KG1 (cell line): ENCODE data around the gene TRIM46.
"Not testable (repeated sequence)": the region's sequence is repeated elsewhere in the genome, so short reads cannot be mapped to it uniquely, and the experiment has no call there.

ENCODE experiments used
- DNase-seq: peaks from one replicate; lab custom pipeline; 2025; lab: John Stamatoyannopoulos, UW

TRIM46 gene

GRCh38 chr1:155187456-155187891, 13.8 kb downstream of the TRIM46 start:
- no peak for DNase-seq

GRCh38 chr1:155188268-155188667, 14.6 kb downstream of the TRIM46 start:
- DNase-seq = no peak

GRCh38 chr1:155189926-155190325, 16.3 kb downstream of the TRIM46 start:
- DNase-seq = not testable (repeated sequence)

- no peak for DNase-seq
Measured at GRCh38 chr1:155191904-155192303, 18.3 kb downstream of the TRIM46 start.

- no peak for DNase-seq
Measured at GRCh38 chr1:155192346-155193274, 19.0 kb downstream of the TRIM46 start.

GRCh38 chr1:155193275-155193990, 19.8 kb downstream of the TRIM46 start:
- DNase-seq = peak; percentile 54

GRCh38 chr1:155193991-155194240, 20.3 kb downstream of the TRIM46 start:
- not testable (repeated sequence) for DNase-seq

- DNase-seq = no peak
Measured at GRCh38 chr1:155195201-155196102, 21.8 kb downstream of the TRIM46 start.

- DNase-seq = no peak
Measured at GRCh38 chr1:155196103-155196892, 22.6 kb downstream of the TRIM46 start.

DNA sequence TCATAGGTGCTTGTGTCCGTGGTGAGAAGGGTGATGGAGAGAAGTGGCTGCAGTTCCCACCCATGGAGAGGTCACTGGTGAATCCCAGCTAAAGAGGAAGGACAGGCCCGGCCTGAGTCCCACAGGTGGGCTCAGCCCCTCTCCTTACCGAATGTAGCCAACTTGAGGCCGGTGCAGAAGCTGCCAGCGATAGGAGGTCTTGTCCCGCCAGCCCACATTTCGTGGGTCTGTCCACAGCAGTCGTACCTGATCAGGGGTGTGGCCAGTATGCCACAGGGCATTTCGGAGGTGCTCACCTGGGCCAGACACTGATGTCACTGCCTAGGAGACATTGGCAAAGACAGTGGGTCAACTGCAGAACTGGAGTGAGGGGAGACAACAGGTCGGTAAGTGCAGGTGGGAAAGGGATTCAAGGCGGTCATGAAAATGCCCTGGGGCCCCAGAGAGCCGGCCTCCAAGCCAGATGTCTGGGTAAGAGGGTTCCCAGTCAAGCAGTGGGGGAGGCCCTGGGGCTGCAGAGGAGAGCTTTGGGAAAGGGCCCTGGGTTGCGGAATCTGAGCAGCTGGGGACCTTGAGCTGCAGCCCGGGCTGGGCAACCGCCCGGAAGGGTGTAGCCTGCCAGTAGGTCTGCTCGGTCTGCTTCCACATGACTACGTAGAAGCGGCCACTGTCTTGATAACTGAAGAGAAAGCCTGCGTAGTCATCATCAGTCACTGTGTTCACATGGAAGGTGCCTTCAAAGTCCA, 23.4 kb downstream of the TRIM46 start:
- no peak for DNase-seq

- no peak for DNase-seq
Measured at GRCh38 chr1:155197901-155198546, 24.4 kb downstream of the TRIM46 start.

GRCh38 chr1:155198547-155198906, 24.9 kb downstream of the TRIM46 start:
- DNase-seq = no peak

DNA sequence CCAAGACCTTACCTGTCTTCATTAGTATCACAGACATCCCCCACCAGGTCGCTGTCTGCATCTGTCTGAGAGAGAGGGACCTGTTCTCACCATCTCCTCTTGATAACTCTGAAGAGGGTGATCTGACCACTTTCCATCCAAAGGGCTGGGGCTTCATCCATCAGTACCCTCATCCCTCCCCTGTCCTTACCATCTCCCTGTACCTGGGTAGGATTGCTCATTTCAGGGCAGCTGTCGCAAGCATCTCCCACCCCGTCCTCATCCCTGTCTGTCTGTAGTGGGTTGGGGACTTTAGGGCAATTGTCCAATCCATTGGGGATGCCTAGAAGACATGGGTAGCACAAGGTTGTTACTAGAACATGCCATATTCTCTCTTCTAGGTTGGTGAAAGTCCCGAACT, 26.1 kb downstream of the TRIM46 start:
- DNase-seq = no peak

DNA sequence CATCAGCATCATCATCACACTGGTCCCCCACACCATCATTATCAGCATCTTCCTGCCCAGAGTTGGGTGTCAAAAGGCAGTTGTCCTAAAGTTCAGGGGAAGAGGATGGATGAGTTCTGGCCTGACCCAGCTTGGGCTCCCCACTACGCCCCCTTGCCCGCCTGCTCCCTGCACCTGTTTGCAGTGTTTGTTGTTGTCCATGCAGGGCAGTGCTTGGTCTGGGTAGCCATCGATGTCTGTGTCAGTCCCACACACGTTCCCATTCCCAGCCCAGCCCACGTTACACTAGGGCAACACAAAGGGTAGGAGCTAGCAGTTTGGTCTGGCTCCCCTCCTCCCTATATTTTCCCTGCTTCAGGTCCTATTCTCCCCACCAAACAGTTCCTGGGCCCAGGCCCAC, 27.3 kb downstream of the TRIM46 start:
- DNase-seq = no peak

- DNase-seq = no peak
Measured at GRCh38 chr1:155202198-155202597, 28.5 kb downstream of the TRIM46 start.

- DNase-seq = no peak
Measured at GRCh38 chr1:155202731-155203515, 29.3 kb downstream of the TRIM46 start.

- no peak for DNase-seq
Measured at GRCh38 chr1:155205035-155205434, 31.4 kb downstream of the TRIM46 start.

GRCh38 chr1:155205969-155206593, 32.4 kb downstream of the TRIM46 start:
- no peak for DNase-seq
